GM21723 (cell line): Measurements from ENCODE around the gene ABHD16A.

ENCODE experiments used
- ATAC-seq: cut with Tn5 transposase; IDR thresholded peaks from one replicate; pipeline ENCODE4 v1.9.1; 2021; ENCODE audit warnings: mild to moderate bottlenecking, moderate library complexity; ENCODE audit not compliant: unreplicated experiment

ABHD16A gene

DNA sequence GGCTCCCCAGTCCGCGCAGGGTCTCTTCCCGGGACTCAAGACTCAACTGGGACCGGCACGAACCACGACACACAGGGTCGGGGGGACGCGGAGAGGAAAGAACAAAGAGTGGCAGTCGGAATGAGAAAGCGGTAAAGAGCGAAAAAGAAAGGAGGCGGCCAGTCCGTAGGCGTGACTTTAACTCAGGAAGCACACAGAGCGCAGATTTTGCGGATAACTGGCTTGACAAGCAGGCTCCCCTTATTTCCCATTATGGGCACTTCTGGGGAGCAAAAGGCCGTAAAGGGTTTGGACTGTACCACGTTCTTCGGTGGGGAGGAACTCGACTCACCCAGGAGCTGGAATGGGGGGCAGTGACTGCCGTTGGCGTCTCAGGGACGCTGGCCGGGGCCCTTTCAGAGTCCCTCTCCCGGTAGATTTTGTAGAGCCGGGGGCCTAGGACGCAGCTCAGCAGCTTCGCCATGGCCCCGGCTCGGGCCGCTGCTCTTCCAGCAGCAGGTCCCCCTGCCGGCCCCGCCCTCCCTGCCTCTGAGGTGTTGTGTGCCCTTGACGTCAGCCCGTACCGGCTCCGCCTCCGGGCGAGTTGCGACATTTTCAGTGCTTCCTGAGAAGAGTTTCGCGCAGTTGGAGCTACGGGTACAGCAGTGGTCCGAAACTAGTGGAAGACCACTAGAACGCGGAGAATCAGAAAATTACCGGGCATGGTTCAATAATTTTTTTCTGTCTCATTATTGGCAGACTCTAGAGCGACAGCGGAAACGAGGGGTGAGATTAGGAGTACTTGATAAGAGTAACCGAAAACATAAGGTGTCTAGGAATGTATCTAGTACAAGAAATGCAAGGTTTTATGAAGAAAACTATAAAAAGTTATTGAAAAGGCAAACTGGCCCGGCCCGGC is at the start of gene ABHD16A:
TSS of gene ABHD16A (minus strand) at position 506 of the 898 bp plus-strand sequence. CDS start at position 463, 43 bp downstream.
- peak; percentile 87 for ATAC-seq

DNA sequence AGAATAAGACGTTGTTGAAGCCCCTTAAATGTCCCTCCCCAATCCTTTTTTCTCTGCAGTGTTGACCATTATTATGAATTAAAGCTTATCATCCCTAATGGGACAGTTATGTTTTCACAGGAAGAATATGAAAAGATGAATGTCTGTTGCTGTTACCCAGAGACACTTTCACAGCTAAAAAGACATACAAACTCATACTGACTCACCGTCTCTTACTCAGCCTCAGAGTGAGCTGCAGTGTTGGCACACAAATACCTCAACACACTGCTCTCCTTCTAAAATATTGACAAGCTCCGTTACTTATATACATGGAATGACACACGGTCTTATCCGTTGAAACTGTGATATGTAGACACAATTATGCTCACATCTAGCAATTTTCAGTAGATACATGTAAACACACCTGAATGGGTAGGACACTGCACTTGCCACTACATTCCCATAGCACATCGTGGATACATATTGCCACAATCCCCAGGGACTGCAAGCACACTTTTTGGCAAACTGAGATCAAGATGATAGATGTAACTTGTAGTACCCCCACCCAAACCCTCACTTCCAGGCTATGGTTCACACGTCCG is 49.7 kb upstream of the ABHD16A start:
- ATAC-seq = no peak

DNA sequence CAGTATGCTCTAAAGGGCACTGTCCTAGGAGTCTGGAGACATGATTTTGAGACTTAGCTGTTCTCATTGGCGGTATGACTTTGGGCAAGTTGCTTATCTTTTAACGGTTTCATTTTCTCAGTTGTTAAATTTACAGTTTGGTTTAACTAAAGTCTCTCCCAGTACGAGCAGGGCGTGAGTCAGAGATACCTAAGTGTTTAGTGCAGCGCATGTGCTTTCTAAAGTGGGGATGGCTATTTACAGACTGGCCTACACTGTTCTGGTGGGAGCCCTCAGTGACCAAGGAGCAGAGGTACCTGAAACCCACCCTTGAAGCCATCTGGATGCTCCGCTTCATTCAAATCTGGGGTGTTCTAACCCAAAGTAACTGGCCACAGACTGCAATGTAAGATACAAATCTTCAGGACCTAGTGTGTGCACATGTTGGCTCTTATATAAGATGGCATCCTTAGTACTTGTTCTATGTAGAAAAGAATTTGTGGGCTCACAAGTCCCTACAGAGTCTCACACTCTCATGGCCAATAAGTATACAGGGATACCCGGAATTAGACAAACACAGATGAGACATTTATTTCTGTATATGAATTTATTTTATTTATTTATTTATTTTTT is 47.4 kb upstream of the ABHD16A start:
- ATAC-seq = no peak

DNA sequence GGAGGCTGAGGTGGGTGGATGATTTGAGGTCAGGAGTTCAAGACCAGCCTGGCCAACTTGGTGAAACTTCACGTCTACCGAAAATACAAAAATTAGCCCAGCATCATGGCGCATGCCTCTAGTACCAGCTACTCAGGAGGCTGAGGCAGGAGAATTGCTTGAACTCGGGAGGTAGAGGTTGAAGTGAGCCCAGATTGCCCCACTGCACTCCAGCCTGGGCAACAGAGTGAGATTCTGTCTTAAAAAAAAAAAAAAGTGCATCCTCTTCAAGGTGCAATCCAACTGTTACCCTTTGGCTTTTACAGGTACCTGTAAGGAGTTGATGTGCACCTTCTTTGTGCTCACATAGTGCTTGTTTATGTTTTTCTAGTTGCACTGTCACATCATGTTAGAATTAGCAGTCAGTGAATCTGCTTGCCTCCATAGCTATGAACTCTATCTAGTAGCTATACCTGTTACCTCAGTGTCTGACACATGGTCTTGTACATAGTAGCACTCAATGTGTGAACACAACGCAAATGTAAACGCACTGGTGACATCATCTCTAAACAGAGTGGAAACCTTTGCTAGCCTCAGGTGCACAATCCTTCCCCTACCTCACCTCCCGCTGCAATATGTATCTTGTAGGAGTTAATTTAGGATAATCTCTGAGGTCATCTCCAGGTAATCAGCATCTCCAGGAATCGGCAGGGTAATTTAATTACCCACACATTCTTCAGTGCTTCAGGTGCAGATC is 46.3 kb upstream of the ABHD16A start:
- ATAC-seq = no peak

DNA sequence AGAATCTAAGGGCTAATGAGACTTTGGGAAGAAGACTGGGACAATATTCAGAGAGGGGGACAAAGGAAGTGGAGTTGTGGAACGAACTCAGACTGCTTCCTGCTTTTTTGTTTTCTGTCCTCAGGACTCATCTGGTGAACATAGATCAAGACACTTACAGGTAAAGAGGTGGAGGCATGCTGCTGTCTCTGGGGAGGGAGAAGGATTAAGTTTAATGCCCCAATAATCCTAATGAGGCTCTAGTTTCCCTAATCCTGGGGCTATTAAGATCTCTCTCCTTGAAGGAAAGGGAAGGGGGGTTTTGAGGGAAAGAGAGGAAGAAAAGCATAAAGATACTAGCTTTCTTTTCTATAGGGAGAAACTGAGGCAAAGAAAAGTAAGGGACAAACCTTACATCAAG is 41.3 kb upstream of the ABHD16A start:
- ATAC-seq = no peak

DNA sequence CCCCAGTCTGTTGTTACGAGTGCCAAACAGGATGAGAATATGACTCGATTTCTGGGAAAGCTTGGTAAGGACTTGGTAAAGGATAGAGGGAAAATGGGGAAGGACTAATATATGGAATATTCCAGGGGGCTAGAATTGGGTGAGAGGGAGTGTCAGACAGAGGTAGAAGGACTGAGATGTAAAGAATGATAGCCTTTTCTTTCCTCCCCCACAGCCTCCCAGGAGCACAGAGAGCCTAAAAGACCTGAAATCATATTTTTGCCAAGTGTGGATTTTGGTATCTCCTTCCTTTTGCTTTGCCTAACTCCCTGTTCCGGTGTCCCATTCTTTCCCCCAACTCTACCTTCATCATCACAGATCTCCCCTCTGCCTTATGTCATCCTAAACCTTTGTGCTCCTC is 39.8 kb upstream of the ABHD16A start:
- no peak for ATAC-seq

DNA sequence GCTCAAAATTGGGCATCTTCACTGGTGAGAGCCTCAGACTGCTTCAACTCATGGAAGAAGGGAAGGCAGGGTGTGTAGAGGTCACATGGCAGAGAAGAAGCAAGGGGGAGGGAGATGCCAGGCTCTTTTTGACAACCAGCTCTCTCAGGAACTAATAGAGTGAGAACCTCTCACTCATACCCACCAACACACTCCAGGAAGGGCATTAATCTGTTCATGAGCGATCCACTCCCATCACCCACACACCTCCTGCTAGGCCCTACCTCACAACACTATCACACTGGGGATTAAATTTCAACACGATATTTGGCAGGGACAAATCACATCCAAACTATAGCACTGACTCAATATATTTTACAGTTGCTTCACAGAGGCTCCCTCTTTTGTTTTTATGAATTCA is 38.7 kb upstream of the ABHD16A start:
- no peak for ATAC-seq

DNA sequence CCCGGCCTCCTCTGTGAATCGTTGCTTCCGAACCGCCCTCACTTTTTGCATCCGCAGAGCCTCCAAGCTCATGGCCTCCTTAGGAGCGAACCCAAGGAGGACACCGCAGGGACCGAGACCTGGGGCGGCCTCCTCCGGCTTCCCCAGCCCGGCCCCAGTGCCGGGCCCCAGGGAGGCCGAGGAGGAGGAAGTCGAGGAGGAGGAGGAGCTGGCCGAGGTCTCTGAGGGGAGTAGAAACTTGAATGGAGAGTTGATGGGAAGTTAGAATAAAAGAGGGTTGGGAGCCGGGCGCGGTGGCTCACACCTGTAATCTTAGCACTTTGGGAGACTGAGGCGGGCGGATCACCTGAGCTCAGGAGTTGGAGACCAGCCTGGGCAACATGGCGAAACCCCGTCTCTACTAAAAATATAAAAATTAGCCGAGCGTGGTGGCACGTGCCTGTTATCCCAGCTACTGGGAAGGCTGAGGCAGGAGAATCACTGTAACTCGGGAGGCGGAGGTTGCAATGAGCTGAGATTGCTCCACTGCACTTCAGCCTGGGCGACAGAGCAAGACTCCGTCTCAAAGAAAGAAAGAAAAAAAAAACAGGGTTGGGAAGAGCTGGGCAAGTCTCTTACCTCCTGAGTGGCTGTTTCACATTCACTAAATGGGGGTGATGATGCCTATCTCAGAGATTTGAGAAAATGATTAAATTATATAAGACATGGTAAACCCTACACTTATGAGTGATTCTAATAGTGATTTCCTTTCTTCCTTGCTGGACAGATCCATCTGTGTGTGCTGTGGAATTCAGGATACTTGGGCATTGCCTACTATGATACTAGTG is 37.5 kb upstream of the ABHD16A start:
- peak; percentile 8 for ATAC-seq

DNA sequence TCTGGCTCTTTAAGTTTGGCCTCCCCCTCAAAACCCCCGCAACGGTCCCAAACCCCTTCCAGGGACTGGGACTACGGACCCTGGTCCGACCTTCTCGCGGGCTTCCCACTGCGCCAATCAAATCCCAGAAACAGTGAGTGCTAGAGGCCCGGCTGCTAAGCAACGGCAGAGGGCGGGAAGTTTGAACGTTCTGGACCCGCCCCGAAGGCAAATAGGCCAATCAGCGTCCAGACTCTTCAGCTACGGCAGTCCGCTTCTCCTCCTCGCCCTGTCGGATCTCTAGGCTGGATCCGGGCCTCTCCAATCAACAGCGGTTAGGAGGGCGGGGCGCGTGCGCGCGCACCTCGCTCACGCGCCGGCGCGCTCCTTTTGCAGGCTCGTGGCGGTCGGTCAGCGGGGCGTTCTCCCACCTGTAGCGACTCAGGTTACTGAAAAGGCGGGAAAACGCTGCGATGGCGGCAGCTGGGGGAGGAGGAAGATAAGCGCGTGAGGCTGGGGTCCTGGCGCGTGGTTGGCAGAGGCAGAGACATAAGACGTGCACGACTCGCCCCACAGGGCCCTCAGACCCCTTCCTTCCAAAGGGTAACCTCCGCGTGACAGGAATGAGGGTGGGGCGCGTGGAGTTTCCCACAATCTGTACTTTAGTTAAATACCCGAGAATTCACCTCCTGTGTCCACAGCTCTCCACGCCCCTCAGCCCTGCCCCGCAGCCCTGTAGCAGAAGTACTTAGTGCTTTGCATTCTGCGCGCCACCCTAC is 36.7 kb upstream of the ABHD16A start, which contains the start of gene MSH5:
TSS of gene MSH5 (plus strand) at position 367 of the 758 bp plus-strand sequence. CDS start 462 bp downstream, outside the sequence.
- peak; percentile 64 for ATAC-seq

DNA sequence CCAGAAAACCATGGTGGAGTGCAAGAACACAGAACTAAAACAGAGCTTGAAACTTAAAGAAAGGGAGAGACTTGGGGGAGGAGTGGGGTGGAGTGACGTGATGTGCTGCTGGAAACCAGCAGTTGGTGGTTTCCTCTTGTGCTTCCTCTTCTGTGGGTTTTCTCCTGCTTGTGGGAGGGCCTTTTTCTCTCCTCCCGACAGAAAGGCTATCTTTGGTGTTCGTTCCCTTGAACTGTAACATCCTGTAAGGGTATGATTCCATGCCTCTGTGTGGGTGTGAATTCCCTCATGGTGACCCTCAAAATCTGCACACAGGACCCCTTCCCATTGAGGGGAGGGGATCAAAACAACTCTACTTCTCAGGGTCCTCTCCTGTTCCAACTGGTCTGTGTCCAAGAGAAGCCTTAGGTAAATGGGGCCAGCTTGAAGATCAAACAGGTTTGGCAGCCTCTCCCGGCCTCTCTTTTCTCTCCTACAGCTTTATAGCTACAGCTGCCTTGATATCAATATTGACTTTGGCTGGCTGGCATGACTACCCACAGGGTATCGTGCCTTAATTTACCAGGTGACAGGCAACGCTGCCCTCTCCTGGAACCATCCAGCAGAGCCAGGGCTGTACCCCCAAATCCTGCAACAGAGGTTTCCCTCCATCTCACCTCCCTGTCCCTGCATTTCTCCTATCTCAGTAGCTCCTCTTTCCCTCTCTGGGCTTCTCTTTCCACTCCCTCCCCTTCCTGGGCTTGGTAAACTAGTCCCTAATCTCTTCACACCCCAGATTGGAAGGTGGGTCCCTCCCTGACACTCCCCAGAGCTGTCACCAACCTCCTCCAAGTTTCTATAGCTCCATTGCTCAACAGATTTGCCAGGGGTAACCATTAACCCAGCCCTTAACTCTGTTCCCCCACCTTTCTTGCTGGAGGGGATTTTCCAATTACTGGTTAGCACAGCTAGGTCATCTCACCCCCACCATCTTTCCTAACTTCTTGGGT is 35.2 kb upstream of the ABHD16A start:
- ATAC-seq = peak; percentile 24

DNA sequence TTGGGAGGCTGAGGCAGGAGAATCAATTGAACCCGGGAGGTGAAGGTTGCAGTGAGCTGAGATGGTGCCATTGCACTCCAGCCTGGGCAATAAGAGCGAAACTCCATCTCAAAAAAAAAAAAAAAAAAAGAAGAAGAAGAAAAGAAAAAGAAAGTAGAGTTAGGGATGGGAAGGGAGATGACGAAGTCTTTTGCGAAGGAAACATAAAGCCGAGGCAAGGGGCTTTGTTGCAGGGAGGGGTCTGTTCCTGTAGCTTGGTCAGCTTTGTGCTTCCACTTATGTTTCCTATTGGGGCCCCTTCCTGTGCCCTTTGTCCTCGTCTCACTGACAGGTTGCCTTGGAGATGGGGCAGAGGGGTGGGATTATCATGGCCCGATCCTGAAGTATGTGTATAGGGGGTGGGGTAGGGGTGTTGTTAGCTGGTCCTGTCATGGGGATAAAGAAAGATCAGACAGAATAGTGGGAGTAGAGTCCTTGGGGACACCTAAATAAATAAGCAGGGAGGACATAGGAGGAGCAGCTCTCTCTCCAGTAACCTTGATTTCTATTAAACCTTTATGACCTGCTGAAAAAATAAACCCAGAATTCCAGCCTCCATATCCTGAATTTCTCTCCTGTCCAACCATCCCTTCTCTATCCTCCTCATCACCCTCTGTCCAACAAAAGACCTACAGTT is 34.3 kb upstream of the ABHD16A start:
- ATAC-seq = no peak

DNA sequence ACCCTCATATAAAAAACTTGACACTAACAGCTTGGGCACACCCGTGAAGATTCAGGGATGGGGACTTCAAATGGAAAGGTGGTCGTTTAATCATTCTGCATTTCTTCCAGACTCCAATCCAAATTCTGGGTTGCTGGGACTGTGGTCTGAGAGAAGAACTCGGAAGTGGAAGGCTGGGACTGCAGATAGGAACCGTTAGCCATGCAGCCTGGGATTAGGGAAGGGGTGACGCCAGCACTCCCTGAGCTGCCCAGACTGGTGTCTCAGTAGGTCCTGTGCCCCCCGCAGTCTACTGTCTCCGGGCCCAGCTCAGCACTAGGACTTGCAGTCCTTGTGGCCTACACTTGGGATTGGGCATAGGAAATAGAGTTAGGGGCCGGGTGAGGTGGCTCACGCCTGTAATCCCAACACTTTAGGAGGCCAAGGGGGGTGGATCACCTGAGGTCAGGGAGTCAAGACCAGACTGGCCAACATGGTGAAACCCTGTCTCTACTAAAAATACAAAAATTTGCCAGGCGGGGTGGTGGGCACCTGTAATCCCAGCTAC is 33.7 kb upstream of the ABHD16A start:
- no peak for ATAC-seq

DNA sequence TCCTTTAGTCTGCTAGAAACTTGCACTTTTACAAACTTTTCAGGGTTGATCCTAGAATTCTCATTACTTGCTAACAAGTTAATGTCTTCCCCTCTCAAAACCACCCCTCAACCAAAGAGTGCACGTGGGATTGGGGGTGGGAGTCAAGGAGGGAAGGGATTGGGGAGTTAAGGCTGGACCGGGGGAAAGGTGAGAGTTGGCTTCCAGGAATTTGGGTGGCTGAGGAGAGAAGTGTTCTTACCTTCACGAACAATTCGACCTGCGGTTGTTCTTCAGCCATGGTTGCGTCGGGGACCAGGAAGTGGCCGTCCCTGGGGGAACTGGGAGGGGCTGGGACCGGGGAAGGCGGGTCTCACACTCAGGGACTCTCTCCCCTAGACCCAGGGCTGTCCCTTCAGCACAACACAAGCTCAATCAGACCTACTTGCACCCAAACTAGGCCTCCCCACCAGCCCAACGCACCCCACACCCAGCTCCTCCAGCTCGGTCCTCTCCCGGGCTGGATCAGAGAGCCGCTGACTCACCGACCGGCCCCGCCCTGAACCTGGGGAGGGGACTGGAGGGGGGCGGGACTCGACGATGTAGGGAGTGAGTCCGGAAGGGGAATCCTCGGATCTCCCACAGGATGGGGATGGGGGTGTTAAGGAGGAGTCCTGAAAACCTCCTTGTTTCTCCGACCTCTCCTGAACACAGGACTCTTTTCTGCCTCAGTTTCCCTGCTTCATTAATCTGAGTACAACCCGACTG is 33.1 kb upstream of the ABHD16A start, which contains the start of gene CLIC1:
TSS of gene CLIC1 (minus strand) at position 510 of the 747 bp plus-strand sequence. CDS start at position 280, 230 bp downstream.
- ATAC-seq = no peak

DNA sequence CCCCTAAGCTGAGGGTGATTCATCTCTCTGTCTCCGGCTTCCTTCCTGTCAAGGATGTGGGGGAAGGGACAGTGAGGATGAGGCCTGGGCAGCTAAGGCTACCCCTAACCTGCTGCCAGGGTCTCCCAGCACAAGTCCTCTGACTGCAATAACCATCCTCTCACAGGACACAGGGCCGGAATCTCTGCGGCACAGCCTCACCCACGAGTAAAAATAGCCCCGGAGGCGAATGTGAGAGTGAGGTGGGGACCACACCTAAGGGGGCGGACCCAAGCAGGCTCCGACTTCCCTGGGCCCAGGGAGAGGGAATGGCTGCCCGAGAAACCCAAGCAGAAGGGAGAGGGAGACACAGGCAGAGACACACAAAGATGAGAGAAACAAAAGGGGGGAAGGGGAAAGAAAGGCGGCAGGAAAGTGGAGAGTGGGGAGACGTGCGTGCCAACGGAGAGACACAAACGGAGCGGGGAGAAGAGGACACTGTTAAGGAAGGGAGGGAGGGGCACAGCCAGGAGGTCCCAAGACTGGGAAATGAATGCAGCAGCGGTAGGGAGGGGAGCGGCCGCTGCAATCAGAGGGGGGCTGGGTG is 31.8 kb upstream of the ABHD16A start:
- ATAC-seq = peak; percentile 28

DNA sequence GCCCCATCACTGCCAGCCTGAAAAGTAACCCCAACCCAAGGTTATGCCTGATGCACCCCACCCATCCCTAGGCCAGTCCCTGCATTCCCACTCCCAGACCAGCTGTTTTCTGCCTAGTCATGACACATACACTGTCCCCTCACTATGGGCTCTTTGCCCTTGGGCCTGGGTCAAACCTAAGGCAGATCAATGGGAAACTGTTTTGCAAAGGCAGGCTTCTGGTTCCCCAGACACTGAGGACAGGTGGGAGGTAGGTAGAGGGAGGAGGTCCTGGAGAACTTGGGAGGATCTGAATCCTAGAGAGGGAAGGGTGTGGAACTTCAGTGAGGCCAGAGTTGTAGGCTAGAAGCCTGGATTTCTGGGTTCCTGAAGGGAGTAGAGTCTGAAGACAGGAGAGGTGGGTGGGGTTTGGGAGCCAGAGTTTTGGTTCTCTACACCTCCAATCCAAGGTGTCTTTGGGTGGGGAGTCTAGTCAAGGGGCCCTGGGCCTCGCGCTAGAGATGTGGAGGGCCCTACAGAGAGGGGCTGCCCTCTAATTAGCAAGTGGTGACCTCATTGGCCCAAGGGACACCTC is 31.2 kb upstream of the ABHD16A start:
- no peak for ATAC-seq

DNA sequence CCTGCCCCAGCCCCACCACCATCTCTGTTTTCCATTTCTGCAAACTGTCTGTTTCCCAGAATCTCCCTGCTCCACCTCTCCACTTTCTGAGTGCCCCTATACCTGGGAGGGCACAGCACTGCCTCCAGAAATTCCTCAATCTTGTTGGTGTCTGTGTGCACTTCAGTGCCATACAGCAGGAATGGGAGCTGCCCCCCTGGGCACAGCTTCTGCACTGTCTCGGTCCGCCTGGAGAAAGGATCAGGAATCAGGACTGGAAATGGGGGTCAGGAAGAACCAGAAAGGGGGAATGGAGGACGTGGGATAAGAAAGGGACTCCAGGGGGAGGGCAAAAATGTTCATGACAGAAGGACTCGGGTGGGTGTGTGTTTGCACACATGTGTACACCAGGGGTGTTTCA is 30.6 kb upstream of the ABHD16A start:
- no peak for ATAC-seq
